ENCODE data around the gene PUS1.
"Not testable (repeated sequence)": the region's sequence is repeated elsewhere in the genome, so short reads cannot be mapped to it uniquely, and the experiment has no call there.

PUS1 gene

GRCh38 chr12:131928711-131929580 lies at the start of gene PUS1:
TSS of gene PUS1 (plus strand) at chr12:131929276. CDS start at chr12:131929723, 447 bp downstream.
- DNase-seq (ENCODE audit: low spot score), result peak; percentile 98

- peak; percentile 20 for DNase-seq (ENCODE audit: low spot score)
Measured at GRCh38 chr12:131882804-131883520, 46.1 kb upstream of the PUS1 start.

- DNase-seq (ENCODE audit: low spot score), result no peak
Measured at GRCh38 chr12:131883521-131883900, 45.6 kb upstream of the PUS1 start.

- DNase-seq (ENCODE audit: low spot score), result not testable (repeated sequence)
Measured at GRCh38 chr12:131885076-131885475, 44.0 kb upstream of the PUS1 start.

- no peak for DNase-seq (ENCODE audit: low spot score)
Measured at GRCh38 chr12:131885543-131886057, 43.5 kb upstream of the PUS1 start.

- DNase-seq (ENCODE audit: low spot score), result not testable (repeated sequence)
Measured at GRCh38 chr12:131891722-131892121, 37.4 kb upstream of the PUS1 start.

- DNase-seq (ENCODE audit: low spot score), result peak; percentile 5
Measured at GRCh38 chr12:131892711-131893604, 36.1 kb upstream of the PUS1 start.

- peak; percentile 2 for DNase-seq (ENCODE audit: low spot score)
Measured at GRCh38 chr12:131893605-131894312, 35.3 kb upstream of the PUS1 start.

GRCh38 chr12:131894313-131894860 lies 34.7 kb upstream of the PUS1 start, which contains the start of gene ULK1:
TSS of gene ULK1 (plus strand) at chr12:131894622. CDS start at chr12:131895002, 380 bp downstream.
- DNase-seq (ENCODE audit: low spot score), result peak; percentile 99

- DNase-seq (ENCODE audit: low spot score), result peak; percentile 25
Measured at GRCh38 chr12:131894981-131895639, 34.0 kb upstream of the PUS1 start.

- no peak for DNase-seq (ENCODE audit: low spot score)
Measured at GRCh38 chr12:131895640-131896079, 33.4 kb upstream of the PUS1 start.

- DNase-seq (ENCODE audit: low spot score), result peak; percentile 98
Measured at GRCh38 chr12:131896080-131896810, 32.8 kb upstream of the PUS1 start.

GRCh38 chr12:131896811-131897270 lies 32.2 kb upstream of the PUS1 start:
- no peak for DNase-seq (ENCODE audit: low spot score)

- DNase-seq (ENCODE audit: low spot score), result no peak
Measured at GRCh38 chr12:131897276-131897675, 31.8 kb upstream of the PUS1 start.

- no peak for DNase-seq (ENCODE audit: low spot score)
Measured at GRCh38 chr12:131897875-131898274, 31.2 kb upstream of the PUS1 start.

- no peak for DNase-seq (ENCODE audit: low spot score)
Measured at GRCh38 chr12:131900397-131900796, 28.7 kb upstream of the PUS1 start.

GRCh38 chr12:131901431-131902331 lies 27.4 kb upstream of the PUS1 start:
- peak; percentile 40 for DNase-seq (ENCODE audit: low spot score)

All from iPS-NIHi11 (cell line).